C4-2B (cell line): ENCODE data around the gene SIX6.

Experiments
- ZFX ChIP-seq: fragments of 450-650 bp; IDR thresholded peaks from 2 replicates; pipeline ENCODE4 v1.6.1; 2017
- TF ChIP-seq, protein P1 (sequence below): fragments of 450-650 bp; conservative IDR thresholded peaks from 2 replicates; pipeline ENCODE4 v1.5.1; 2017; ENCODE audit warnings: mild to moderate bottlenecking

DNA sequence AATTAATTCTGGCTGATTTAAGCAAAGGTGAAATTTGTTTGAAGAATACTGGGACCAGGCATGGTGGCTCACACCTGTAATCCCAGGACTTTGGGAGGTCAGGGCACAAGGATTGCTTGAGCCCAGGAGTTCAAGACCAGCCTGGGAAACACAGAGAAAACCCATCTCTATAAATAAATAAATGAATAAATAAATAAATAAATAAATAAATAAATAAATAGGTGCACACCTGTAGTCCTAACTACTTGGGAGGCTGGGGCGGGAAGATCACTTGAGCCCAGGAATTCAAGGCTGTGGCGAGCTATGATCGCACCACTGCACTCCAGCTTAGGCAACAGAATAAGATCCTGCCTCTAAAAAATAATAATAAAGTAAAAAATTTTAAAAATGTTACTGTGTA is 18.7 kb upstream of the SIX6 start:
- TF ChIP-seq, protein P1, sequence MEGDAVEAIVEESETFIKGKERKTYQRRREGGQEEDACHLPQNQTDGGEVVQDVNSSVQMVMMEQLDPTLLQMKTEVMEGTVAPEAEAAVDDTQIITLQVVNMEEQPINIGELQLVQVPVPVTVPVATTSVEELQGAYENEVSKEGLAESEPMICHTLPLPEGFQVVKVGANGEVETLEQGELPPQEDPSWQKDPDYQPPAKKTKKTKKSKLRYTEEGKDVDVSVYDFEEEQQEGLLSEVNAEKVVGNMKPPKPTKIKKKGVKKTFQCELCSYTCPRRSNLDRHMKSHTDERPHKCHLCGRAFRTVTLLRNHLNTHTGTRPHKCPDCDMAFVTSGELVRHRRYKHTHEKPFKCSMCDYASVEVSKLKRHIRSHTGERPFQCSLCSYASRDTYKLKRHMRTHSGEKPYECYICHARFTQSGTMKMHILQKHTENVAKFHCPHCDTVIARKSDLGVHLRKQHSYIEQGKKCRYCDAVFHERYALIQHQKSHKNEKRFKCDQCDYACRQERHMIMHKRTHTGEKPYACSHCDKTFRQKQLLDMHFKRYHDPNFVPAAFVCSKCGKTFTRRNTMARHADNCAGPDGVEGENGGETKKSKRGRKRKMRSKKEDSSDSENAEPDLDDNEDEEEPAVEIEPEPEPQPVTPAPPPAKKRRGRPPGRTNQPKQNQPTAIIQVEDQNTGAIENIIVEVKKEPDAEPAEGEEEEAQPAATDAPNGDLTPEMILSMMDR: no peak
- no peak for TF ChIP-seq ZFX
